BJ (cell line): ENCODE data around the gene TTC3. TPM values are rescaled to one million over a fixed set of nuclear protein-coding genes. Genes with fewer than 3 reads are reported as not detected.
A peak's percentile ranks its signal among the peaks of the same experiment; 100 is the strongest.

ENCODE experiments used
- CTCF ChIA-PET: fragments of 350-600 bp; formaldehyde crosslinking; extraction: SDS; loops from one replicate; lab custom pipeline; 2021; ENCODE audit warnings: antibody characterized with exemption, inconsistent platforms; lab: Yijun Ruan, JAX
- POLR2A ChIA-PET: fragments of 300-600 bp; sonication (Branson Sonifier 250); formaldehyde crosslinking; extraction: SDS; loops from one replicate; lab custom pipeline; 2021; ENCODE audit warnings: antibody characterized with exemption; lab: Charles Lee
- DNase-seq: peaks from one replicate; pipeline ENCODE4 v3.0.0-alpha.2; 2011; ENCODE audit warnings: low read depth
- H3K27me3 ChIP-seq: 2 replicates; pipeline ENCODE4 v1.6.0; 2011; ENCODE audit warnings: low read length; ENCODE audit not compliant: control insufficient read depth, insufficient read depth
- H3K36me3 ChIP-seq: 2 replicates; pipeline ENCODE4 v1.5.1; 2011; ENCODE audit warnings: low read length; ENCODE audit not compliant: control insufficient read depth, insufficient read depth
- H3K4me3 ChIP-seq: 2 replicates; pipeline ENCODE4 v1.5.1; 2011; ENCODE audit warnings: low read depth, mild to moderate bottlenecking, control low read depth, low read length
- CTCF ChIP-seq: IDR thresholded peaks from 2 replicates; pipeline ENCODE4 v1.5.1; 2011; ENCODE audit warnings: low read depth, mild to moderate bottlenecking, control low read depth, inconsistent platforms, low read length, moderate library complexity; ENCODE audit not compliant: insufficient read depth
- polyA plus RNA-seq: library from polyadenylated mRNA; depleted of rRNA; stranded (reverse); fragments of >200 nt; gene quantifications from 2 replicates; pipeline ENCODE4 v1.2.3, GENCODE V29; 2011

TTC3 gene
- polyA plus RNA-seq, 1 experiment, result 108 TPM

GRCh38 chr21:37064841-37065240 lies 8.2 kb upstream of the TTC3 start:
- no peak for TF ChIP-seq CTCF
- Histone ChIP-seq H3K36me3 (no peaks in the 10 kb centered on the region), H3K4me3 (no peak overlapping the region), H3K27me3 (no peaks in the 10 kb centered on the region)
- POLR2A ChIA-PET, result no interaction called here
- no peak for DNase-seq
- CTCF ChIA-PET, result no interaction called here

GRCh38 chr21:37065561-37066177 lies 7.4 kb upstream of the TTC3 start:
- Histone ChIP-seq H3K27me3 (no peaks in the 10 kb centered on the region), H3K36me3 (no peaks in the 10 kb centered on the region), H3K4me3 (no peak overlapping the region)
- DNase-seq, result no peak
- TF ChIP-seq CTCF, result no peak
- POLR2A ChIA-PET, result no interaction called here
- CTCF ChIA-PET, result interaction anchor here (1.0 kb wide), 1 partner anchor 26 kb away, joined by 3 read pairs; no protein-coding TSS in a partner anchor

DNA sequence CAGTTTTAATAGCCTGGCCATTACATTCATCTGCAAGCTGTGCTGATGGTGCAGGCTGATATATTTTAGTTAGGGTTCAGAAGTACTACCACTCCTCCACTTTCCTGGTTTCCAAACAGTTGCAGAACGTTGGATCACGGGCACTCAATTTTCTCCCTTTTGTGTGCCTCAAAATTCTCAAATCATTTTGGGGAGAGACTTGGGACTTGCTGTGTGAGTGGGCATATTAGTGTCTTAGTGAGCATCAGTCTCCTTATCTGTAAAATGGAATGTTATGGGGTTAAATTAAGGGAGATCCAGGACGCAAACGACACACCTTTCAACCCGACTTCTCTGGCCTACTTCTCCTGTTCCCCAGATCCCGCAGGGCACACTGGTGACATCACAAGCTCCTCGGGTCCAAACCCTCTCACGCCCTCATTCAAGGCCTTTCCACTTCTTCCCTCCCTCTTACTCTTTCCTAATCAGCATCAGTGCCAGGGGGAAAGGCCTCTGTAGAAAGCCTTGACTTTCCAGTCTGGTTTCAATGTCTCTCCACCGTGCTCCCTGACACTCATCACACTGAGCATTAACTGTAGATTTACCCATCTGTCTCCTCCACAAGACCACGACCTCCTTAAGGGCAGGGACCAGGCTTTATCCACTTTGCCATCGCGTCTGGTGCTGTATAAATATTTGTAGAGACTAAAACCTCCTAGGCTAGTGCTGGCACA lies 1.3 kb upstream of the TTC3 start:
- Histone ChIP-seq H3K4me3 (peak overlapping the region; percentile 71), H3K36me3 (no peaks in the 10 kb centered on the region), H3K27me3 (no peaks in the 10 kb centered on the region)
- no peak for TF ChIP-seq CTCF
- CTCF ChIA-PET, result interaction anchor here (0.9 to 2.0 kb wide), 4 partner anchors 15 to 82 kb away, joined by 3 to 8 read pairs (median 4); no protein-coding TSS in a partner anchor
- peak; percentile 27 for DNase-seq
- POLR2A ChIA-PET, result no interaction called here

GRCh38 chr21:37072274-37072987 lies 623 bp upstream of the TTC3 start:
- ChIA-PET POLR2A (interaction anchor here (0.6 kb wide), 1 partner anchor 92 kb away, joined by 5 read pairs; no protein-coding TSS in a partner anchor), CTCF (interaction anchor here (0.9 kb wide), 1 partner anchor 15 kb away, joined by 3 read pairs; no protein-coding TSS in a partner anchor)
- no peak for TF ChIP-seq CTCF
- Histone ChIP-seq H3K36me3 (no peaks in the 10 kb centered on the region), H3K27me3 (no peaks in the 10 kb centered on the region), H3K4me3 (peak overlapping the region; percentile 71)
- peak; percentile 18 for DNase-seq
